GM19193 (cell line): Measurements from ENCODE around the gene WNT3A.

Experiments used
- POLR2A ChIP-seq: IDR thresholded peaks from 4 replicates; pipeline ENCODE4 v1.6.1; 2011; ENCODE audit not compliant: insufficient read depth, insufficient read length; ENCODE audit errors: extremely low read depth

WNT3A gene

DNA sequence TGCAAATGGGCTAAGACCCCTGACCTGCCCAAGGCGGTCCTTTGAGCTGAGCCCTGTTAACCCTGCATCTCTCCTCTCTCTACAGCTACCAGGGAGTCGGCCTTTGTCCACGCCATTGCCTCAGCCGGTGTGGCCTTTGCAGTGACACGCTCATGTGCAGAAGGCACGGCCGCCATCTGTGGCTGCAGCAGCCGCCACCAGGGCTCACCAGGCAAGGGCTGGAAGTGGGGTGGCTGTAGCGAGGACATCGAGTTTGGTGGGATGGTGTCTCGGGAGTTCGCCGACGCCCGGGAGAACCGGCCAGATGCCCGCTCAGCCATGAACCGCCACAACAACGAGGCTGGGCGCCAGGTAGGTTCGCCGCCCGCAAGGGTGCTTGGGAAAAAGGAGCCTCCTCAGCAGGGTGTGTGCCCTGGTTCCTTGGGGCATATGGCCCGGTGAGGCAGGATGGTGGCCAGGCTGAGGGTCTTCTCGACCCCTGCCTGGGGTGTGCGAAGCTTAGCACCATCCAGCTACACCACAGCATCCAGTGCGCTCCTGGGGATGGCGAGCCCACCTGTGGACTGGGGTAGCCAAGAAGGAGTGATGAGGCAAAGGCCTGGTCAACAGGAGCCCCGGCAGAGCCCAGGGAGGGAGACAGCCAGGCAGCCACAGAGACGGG is 43.9 kb downstream of the WNT3A start:
- TF ChIP-seq POLR2A = no peak

DNA sequence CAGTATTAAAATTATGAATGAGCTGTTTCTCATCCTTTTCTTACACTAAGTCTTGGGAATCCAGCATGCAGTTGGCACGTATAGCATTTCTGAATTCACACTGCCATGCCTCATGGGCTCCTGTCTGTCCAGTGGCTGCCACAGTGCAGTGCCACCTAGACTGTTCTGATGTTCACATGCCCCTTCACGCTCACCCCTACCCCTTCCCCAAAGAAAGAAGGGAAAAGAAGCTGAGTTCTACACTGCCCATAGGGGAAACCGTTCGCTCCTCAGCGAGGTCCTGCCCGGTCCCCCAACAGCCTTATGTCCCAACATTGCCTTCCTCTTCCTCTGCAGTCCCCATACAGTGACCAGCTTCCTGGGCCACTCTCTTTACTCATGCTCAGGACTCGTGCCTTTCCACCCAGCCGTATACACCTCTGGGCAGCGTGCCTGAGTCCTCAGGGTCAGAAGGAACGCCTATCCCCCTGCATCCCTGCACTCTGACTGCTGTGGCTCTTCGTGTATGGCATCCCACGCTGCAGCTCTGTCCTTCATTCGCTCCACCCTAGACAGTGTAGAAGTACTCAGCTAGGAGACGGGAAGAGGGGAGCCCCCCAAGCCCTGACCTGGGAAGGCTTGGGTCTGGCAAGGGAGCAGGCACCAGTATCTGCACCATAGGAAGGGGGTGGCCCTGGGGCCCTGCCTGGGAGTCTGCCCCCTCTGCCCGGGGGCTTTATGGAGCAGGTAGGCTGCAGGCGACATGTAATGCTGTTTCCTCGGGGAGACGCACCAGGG is 51.6 kb downstream of the WNT3A start:
- no peak for TF ChIP-seq POLR2A

DNA sequence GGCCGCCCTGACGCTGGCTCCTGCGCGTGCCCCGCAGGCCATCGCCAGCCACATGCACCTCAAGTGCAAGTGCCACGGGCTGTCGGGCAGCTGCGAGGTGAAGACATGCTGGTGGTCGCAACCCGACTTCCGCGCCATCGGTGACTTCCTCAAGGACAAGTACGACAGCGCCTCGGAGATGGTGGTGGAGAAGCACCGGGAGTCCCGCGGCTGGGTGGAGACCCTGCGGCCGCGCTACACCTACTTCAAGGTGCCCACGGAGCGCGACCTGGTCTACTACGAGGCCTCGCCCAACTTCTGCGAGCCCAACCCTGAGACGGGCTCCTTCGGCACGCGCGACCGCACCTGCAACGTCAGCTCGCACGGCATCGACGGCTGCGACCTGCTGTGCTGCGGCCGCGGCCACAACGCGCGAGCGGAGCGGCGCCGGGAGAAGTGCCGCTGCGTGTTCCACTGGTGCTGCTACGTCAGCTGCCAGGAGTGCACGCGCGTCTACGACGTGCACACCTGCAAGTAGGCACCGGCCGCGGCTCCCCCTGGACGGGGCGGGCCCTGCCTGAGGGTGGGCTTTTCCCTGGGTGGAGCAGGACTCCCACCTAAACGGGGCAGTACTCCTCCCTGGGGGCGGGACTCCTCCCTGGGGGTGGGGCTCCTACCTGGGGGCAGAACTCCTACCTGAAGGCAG is 52.3 kb downstream of the WNT3A start:
- TF ChIP-seq POLR2A = no peak

DNA sequence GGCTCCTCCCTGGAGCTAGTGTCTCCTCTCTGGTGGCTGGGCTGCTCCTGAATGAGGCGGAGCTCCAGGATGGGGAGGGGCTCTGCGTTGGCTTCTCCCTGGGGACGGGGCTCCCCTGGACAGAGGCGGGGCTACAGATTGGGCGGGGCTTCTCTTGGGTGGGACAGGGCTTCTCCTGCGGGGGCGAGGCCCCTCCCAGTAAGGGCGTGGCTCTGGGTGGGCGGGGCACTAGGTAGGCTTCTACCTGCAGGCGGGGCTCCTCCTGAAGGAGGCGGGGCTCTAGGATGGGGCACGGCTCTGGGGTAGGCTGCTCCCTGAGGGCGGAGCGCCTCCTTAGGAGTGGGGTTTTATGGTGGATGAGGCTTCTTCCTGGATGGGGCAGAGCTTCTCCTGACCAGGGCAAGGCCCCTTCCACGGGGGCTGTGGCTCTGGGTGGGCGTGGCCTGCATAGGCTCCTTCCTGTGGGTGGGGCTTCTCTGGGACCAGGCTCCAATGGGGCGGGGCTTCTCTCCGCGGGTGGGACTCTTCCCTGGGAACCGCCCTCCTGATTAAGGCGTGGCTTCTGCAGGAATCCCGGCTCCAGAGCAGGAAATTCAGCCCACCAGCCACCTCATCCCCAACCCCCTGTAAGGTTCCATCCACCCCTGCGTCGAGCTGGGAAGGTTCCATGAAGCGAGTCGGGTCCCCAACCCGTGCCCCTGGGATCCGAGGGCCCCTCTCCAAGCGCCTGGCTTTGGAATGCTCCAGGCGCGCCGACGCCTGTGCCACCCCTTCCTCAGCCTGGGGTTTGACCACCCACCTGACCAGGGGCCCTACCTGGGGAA is 53.0 kb downstream of the WNT3A start:
- no peak for TF ChIP-seq POLR2A

DNA sequence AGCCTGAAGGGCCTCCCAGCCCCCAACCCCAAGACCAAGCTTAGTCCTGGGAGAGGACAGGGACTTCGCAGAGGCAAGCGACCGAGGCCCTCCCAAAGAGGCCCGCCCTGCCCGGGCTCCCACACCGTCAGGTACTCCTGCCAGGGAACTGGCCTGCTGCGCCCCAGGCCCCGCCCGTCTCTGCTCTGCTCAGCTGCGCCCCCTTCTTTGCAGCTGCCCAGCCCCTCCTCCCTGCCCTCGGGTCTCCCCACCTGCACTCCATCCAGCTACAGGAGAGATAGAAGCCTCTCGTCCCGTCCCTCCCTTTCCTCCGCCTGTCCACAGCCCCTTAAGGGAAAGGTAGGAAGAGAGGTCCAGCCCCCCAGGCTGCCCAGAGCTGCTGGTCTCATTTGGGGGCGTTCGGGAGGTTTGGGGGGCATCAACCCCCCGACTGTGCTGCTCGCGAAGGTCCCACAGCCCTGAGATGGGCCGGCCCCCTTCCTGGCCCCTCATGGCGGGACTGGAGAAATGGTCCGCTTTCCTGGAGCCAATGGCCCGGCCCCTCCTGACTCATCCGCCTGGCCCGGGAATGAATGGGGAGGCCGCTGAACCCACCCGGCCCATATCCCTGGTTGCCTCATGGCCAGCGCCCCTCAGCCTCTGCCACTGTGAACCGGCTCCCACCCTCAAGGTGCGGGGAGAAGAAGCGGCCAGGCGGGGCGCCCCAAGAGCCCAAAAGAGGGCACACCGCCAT is 53.8 kb downstream of the WNT3A start:
- no peak for TF ChIP-seq POLR2A

DNA sequence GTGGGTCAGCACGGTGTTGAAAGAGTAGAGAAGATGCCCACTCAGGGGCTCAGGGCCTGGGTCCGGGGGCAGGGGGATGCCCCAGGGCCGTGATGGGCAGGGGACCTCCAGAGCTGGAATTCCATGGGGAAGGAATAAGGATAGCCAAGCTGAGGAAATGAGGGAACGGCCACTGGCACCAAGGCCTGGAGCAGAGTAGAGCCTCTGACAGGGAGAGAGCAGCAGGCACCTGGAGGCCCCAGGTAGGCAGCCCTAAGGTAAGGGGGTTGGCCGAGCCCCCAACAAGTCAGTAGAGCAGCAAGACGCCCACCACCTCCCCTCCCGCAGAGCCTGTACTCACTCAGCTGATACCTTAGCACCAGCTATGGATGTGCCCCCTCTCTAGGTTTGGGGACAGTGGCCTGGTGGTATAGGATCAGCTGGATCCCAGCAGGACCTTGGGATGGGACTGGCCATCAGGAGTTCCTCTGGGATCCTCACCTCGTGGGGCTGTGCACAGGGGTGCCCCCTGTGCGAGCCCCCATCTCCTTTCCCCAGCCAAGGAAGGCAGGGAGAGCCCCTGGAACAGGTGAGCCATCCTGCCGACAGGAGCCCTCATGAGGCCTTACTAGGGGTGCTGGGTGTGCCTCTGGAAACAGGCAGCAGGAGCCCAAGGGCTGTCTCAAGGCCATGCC is 54.8 kb downstream of the WNT3A start:
- no peak for TF ChIP-seq POLR2A

DNA sequence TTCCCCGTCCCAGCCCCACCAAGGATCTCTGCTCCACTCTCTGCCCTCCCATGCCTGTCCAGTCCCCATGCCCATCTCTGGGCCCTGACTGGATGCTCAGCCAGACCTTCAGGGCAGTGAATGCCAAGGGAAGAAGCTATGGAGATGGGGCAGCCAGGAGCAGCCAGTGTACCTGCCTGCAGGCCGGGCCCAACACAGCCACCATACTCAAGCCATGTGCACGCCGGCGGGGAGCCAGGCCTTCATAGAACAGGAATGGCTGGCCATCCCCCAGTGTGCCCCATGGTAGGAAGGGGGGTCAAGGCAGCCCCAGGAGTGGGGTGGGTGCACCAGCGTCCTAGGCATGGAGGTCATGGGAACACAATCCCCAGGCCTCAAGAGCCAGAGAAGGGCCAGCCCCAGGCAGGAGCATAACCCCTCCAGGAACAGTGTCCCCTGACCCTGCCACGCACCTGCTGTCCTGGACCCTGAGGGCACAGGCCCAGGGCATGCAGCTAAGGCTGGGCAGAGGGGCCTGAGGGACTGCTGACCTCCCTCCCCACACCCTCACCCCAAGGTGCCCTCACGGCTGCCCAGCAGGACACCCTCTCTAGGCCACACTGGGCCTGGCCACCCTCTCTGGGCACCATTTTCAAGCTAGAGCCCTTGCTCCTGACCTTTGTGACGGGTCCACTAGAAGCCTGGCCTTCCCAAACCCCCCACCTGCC is 55.4 kb downstream of the WNT3A start:
- TF ChIP-seq POLR2A = no peak

DNA sequence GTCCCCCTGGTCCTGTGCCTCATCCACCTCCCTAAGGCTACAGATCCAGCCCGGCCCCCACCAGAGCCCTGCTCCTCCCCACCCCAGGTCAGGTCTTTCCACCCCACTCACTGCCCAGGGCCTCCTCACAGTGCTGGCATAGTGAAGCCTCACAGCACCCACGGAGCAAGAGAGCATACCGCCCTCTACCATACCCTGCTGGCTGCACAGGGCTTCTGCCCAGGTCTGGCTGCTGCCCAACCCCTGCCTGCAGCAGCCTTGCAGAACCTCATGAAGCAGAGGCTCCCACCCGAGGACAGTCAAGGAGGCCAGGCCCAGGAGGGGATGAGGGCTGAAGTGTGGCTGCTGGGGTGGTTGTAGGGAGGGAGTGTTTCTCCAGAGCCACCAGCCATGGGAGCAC is 56.0 kb downstream of the WNT3A start:
- no peak for TF ChIP-seq POLR2A

DNA sequence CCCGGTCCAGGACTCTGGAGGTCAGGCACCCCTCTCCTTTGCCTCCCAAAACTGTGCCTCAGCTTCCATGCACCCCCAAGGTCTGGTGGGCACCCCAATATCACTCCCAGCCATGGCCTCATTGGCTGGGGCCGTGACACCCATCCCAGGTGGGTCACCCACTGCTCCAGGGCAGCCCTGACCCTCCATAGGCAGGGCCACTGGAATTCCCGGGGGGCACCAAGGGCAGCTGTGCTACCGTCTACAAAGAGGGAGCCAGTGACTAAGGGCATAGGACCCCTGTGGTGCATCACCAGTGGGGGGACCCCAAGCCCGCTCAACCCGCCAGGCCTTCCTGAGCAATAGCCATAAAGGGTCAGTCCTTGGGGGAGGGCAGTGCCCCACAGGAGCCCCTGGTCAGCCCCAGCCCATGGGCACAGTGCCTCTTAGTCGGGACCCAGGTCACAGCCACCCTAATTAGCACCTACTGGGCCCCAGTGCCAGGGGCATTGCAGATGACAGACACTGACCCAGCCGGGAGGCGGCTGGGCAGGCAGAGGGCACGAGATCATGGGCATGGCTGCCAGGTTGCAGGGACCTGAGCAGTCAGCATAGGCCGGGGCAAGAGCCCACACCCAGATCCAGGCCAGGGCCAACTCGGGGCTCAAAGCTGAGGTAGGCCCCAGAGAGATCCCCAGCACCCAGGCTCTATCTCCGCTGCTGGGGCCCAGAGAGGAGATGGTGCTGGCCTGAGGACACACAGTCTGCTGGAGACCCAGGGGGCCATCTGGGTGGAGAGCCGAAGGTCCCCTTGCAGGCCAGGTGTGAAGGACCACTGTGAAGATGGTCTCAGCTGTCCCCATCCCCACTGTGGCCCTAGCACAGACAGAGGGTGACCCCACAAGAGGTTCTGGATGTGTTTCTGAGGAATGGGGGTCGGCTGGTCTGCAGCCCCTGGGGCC is 56.7 kb downstream of the WNT3A start:
- TF ChIP-seq POLR2A = no peak

DNA sequence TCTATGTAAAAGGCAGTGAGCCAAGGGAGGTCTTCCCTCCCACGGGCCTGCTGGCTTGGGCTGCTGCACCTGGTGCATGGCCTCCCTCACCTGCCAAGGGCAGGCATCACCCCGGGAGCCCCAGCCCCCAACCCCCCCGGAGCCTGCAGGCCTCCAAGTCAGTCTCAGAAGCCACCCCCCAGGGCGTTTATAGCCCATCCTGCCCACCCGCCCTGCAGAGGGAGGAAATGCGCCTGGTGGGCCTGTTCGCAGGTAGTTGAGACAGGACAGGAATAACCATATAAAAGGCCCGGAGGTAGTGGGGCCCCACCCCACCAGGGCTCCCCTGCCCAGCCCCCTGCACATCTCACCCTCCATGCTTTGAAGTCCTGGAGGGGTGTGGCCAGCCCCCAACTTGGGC is 57.5 kb downstream of the WNT3A start:
- no peak for TF ChIP-seq POLR2A

DNA sequence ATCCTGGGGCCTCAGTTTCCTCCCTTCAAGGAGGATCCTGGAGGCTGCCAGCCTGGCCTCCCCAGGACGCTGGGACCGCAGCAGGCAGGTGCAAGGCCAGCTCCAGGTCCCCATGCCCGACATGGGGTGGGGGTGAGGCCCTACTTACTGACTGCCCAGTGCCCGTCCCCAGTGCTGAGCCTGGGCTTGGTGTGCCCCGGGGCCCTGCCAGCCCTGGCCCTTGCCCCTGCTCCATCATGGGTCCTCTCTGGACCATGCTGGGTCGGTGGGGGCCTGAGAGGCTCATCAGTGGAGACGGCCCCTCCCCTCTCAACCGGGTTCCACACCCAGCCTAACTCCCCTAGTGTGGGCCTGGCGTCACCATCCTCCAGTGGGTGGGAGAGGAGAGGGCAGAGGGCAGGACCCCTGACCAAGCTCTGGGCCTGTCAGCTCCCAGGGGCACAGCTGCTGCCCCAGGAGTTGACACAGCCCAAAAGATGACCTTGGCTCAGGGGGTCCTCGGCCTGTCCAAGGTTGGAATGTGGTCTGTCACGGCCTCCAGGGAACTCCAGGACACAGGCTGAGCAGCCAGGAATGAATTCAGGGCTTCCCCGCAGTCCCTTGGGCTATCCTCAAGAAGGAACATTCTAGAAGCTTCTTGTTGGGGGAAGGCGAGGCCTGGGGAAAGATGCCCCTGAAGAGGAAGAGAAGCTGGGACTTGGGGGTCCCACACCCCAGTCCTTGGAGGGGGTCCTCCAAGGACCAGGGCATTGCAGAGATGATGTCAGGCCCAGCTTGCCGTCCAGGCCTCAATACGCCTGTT is 58.1 kb downstream of the WNT3A start:
- TF ChIP-seq POLR2A = no peak
